K562 (cell line): ENCODE results near the gene KMT5C. TPM values are rescaled to one million over a fixed set of nuclear protein-coding genes. Genes with fewer than 3 reads are reported as not detected.

Experiments
- EP400 ChIP-seq: fragments of 450-650 bp; IDR thresholded peaks from 2 replicates; pipeline ENCODE4 v1.6.1; 2017; ENCODE audit warnings: antibody characterized with exemption, mild to moderate bottlenecking, moderate library complexity
- IRF2 ChIP-seq: sonication (generic); formaldehyde crosslinking; IDR thresholded peaks from 2 replicates; pipeline ENCODE4 v1.8.1; 2022; ENCODE audit warnings: mild to moderate bottlenecking, missing genetic modification reagents
- MXI1 ChIP-seq: IDR thresholded peaks from 2 replicates; pipeline ENCODE4 v1.6.1; 2011; ENCODE audit warnings: low read depth, mild to moderate bottlenecking, improper control_type of control experiment, low read length
- RBFOX2 ChIP-seq: fragments of 200-400 bp; formaldehyde crosslinking; IDR thresholded peaks from 2 replicates; pipeline ENCODE4 v1.6.1; 2017; ENCODE audit warnings: low read depth, mild to moderate bottlenecking, low read length, moderate library complexity
- U2AF1 ChIP-seq: fragments of 200-400 bp; formaldehyde crosslinking; optimal IDR thresholded peaks from 2 replicates; pipeline ENCODE3; 2017; ENCODE audit warnings: mild to moderate bottlenecking, low read depth, low read length, moderate library complexity
- ZNF41 ChIP-seq: fragments of 250-450 bp; sonication (Bioruptor Pico); conservative IDR thresholded peaks from 2 replicates; pipeline ENCODE4 v1.4.0; 2020; ENCODE audit warnings: mild to moderate bottlenecking
- polyA plus RNA-seq, 8 experiments: library from polyadenylated mRNA; depleted of rRNA in 4 of 8; stranded (reverse) in 5 of 8; unstranded in 3 of 8; fragments of >200 nt; fragmentation: Nextera tagmentation in 2 of 8; fragmentation: Illumina TruSeq in 1 of 8; extraction: Ambion mirVana in 2 of 8; extraction: Trizol in 1 of 8; gene quantifications; 2 replicates each; pipeline versions ENCODE4 v1.2.1 to v1.2.3, GENCODE V29; 2011 to 2014; ENCODE audit warnings: inconsistent platforms in 1 of 8, missing spikeins in 1 of 8
- total RNA-seq, 7 experiments: library from RNA; depleted of rRNA in 6 of 7; stranded (reverse); fragments of >200 nt in 6 of 7; fragmentation: Illumina TruSeq in 2 of 7; extraction: Trizol in 2 of 7; gene quantifications; 2 replicates each; pipeline versions ENCODE4 v1.2.1 to v1.2.3, GENCODE V29; 2011 to 2021; ENCODE audit warnings: low replicate concordance in 1 of 7
- TF ChIP-seq, protein P1 (sequence below): sonication (generic); formaldehyde crosslinking; IDR thresholded peaks from 2 replicates; pipeline ENCODE4 v1.8.0; 2022; ENCODE audit warnings: mild to moderate bottlenecking, missing genetic modification reagents
- TF ChIP-seq, protein P2 (sequence below): sonication (generic); formaldehyde crosslinking; IDR thresholded peaks from 2 replicates; pipeline ENCODE4 v1.8.0; 2022; ENCODE audit warnings: mild to moderate bottlenecking, missing genetic modification reagents
- TF ChIP-seq, protein P3 (sequence below), 3 experiments: fragments of 200-800 bp in 1 of 3; sonication (Bioruptor generic) in 1 of 3; sonication (generic) in 1 of 3; formaldehyde crosslinking in 1 of 3; IDR thresholded peaks; 2 replicates each; pipeline versions ENCODE4 v1.6.1 to v1.8.0; 2016 to 2022; ENCODE audit warnings: mild to moderate bottlenecking in 2 of 3, missing compliant biosample characterization in 2 of 3, missing genetic modification characterization in 2 of 3, missing genetic modification reagents in 1 of 3
- TF ChIP-seq, protein P4 (sequence below): sonication (generic); formaldehyde crosslinking; IDR thresholded peaks from 2 replicates; pipeline ENCODE4 v1.8.0; 2022; ENCODE audit warnings: missing genetic modification reagents, mild to moderate bottlenecking, moderate library complexity, borderline replicate concordance
- TF ChIP-seq, protein P5 (sequence below): fragments of 450-650 bp; formaldehyde crosslinking; IDR thresholded peaks from 2 replicates; pipeline ENCODE4 v1.4.0; 2020; ENCODE audit warnings: mild to moderate bottlenecking, moderate library complexity
- TF ChIP-seq, protein P6 (sequence below): sonication (generic); formaldehyde crosslinking; IDR thresholded peaks from 2 replicates; pipeline ENCODE4 v1.9.0; 2022; ENCODE audit warnings: mild to moderate bottlenecking, missing genetic modification reagents
- TF ChIP-seq, protein P7 (sequence below): fragments of 250-450 bp; sonication (Bioruptor Pico); IDR thresholded peaks from 2 replicates; pipeline ENCODE4 v1.9.0; 2021; ENCODE audit warnings: mild to moderate bottlenecking, inconsistent platforms

KMT5C gene
- total and polyA plus RNA-seq, 9 of the 15 experiments (the other 6 are each of a cell fraction or from before 2014, with no cell fraction given), result 0.15 to 53.5 (median 16.6) TPM

DNA sequence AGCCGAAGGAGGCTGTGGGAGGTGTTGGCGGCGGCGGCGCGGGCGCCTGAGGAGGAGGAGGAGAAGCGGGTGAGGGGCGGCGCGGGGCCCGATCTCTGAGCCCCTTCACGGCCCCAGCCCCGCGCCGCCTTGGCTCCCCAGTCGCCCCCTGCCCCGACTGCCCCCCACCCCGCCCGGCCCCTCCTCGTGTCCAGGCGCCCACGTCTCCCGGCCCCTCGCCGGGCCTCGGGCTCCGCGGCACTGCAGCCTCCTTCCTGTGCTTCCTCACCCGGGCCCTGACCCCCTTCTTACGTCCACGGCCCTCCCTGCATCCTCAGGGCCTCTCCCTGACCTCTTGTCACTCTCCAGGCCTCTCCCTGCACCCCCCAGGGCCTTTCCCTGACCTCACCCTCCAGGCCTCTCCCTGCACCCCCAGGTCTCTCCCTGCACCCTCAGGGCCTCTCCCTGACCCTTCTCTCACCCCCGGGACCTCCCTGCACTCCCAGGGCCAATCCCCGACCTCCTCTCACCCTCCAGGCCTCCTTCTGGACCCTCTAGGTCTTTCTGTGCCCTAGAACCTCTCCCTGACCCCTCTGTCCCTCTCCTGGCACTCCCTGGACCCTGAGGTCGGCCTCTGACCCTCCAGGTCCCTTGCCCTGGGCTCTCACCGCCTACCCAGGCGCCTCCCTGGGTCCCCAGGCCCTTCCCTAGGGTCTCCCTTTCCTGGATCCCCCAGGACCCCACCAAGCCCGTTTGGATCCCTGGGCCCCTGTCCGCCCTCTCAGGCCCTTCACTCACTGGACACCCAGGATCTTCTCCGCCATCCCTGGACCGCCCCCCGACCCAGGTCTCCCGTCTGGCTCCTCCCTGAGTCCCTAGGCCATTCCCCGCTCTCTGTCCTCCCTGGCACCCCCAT lies 460 bp downstream of the KMT5C start (continued):
- TF ChIP-seq, protein P1, sequence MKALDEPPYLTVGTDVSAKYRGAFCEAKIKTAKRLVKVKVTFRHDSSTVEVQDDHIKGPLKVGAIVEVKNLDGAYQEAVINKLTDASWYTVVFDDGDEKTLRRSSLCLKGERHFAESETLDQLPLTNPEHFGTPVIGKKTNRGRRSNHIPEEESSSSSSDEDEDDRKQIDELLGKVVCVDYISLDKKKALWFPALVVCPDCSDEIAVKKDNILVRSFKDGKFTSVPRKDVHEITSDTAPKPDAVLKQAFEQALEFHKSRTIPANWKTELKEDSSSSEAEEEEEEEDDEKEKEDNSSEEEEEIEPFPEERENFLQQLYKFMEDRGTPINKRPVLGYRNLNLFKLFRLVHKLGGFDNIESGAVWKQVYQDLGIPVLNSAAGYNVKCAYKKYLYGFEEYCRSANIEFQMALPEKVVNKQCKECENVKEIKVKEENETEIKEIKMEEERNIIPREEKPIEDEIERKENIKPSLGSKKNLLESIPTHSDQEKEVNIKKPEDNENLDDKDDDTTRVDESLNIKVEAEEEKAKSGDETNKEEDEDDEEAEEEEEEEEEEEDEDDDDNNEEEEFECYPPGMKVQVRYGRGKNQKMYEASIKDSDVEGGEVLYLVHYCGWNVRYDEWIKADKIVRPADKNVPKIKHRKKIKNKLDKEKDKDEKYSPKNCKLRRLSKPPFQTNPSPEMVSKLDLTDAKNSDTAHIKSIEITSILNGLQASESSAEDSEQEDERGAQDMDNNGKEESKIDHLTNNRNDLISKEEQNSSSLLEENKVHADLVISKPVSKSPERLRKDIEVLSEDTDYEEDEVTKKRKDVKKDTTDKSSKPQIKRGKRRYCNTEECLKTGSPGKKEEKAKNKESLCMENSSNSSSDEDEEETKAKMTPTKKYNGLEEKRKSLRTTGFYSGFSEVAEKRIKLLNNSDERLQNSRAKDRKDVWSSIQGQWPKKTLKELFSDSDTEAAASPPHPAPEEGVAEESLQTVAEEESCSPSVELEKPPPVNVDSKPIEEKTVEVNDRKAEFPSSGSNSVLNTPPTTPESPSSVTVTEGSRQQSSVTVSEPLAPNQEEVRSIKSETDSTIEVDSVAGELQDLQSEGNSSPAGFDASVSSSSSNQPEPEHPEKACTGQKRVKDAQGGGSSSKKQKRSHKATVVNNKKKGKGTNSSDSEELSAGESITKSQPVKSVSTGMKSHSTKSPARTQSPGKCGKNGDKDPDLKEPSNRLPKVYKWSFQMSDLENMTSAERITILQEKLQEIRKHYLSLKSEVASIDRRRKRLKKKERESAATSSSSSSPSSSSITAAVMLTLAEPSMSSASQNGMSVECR (CRISPR knock-in tag), result peak; percentile 71; the same call in 1 of the 2 replicates
- peak; percentile 11; the same call in 1 of the 2 replicates for TF ChIP-seq EP400
- TF ChIP-seq U2AF1, result no peak
- TF ChIP-seq, protein P2, sequence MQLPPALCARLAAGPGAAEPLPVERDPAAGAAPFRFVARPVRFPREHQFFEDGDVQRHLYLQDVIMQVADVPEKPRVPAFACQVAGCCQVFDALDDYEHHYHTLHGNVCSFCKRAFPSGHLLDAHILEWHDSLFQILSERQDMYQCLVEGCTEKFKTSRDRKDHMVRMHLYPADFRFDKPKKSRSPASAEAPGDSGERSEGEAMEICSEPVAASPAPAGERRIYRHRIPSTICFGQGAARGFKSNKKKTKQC (CRISPR knock-in tag), result peak; percentile 51; the same call in 1 of the 2 replicates
- TF ChIP-seq, protein P3, sequence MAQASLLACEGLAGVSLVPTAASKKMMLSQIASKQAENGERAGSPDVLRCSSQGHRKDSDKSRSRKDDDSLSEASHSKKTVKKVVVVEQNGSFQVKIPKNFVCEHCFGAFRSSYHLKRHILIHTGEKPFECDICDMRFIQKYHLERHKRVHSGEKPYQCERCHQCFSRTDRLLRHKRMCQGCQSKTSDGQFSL (CRISPR knock-in tag; IDR thresholded peaks at IDR 0.05), result peak; percentile 95
- TF ChIP-seq, protein P3 (tag; IDR thresholded peaks at IDR 0.05), result peak in 1 of 2 experiments; percentile 90; a peak in 2 of 4 replicates
- no peak for TF ChIP-seq ZNF41 (CRISPR knock-in tag)
- TF ChIP-seq, protein P4, sequence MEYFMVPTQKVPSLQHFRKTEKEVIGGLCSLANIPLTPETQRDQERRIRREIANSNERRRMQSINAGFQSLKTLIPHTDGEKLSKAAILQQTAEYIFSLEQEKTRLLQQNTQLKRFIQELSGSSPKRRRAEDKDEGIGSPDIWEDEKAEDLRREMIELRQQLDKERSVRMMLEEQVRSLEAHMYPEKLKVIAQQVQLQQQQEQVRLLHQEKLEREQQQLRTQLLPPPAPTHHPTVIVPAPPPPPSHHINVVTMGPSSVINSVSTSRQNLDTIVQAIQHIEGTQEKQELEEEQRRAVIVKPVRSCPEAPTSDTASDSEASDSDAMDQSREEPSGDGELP (CRISPR knock-in tag), result 0 out of 2 replicates have a peak, but pooled peaks have one; percentile 9
- TF ChIP-seq RBFOX2, result peak; percentile 85
- TF ChIP-seq, protein P5, sequence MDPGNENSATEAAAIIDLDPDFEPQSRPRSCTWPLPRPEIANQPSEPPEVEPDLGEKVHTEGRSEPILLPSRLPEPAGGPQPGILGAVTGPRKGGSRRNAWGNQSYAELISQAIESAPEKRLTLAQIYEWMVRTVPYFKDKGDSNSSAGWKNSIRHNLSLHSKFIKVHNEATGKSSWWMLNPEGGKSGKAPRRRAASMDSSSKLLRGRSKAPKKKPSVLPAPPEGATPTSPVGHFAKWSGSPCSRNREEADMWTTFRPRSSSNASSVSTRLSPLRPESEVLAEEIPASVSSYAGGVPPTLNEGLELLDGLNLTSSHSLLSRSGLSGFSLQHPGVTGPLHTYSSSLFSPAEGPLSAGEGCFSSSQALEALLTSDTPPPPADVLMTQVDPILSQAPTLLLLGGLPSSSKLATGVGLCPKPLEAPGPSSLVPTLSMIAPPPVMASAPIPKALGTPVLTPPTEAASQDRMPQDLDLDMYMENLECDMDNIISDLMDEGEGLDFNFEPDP (CRISPR knock-in tag), result no peak
- no peak for TF ChIP-seq MXI1
- TF ChIP-seq, protein P6, sequence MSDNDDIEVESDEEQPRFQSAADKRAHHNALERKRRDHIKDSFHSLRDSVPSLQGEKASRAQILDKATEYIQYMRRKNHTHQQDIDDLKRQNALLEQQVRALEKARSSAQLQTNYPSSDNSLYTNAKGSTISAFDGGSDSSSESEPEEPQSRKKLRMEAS (CRISPR knock-in tag), result peak; percentile 27
- no peak for TF ChIP-seq IRF2
- TF ChIP-seq, protein P7, sequence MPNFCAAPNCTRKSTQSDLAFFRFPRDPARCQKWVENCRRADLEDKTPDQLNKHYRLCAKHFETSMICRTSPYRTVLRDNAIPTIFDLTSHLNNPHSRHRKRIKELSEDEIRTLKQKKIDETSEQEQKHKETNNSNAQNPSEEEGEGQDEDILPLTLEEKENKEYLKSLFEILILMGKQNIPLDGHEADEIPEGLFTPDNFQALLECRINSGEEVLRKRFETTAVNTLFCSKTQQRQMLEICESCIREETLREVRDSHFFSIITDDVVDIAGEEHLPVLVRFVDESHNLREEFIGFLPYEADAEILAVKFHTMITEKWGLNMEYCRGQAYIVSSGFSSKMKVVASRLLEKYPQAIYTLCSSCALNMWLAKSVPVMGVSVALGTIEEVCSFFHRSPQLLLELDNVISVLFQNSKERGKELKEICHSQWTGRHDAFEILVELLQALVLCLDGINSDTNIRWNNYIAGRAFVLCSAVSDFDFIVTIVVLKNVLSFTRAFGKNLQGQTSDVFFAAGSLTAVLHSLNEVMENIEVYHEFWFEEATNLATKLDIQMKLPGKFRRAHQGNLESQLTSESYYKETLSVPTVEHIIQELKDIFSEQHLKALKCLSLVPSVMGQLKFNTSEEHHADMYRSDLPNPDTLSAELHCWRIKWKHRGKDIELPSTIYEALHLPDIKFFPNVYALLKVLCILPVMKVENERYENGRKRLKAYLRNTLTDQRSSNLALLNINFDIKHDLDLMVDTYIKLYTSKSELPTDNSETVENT (CRISPR knock-in tag), result 0 out of 2 replicates have a peak, but pooled peaks have one; percentile 63
